ENCODE results near the gene ELP1. TPM values are rescaled to one million over a fixed set of nuclear protein-coding genes. Genes with fewer than 3 reads are reported as not detected.

Gene ELP1
- total RNA-seq, 1 experiment from 2014 or later: 29.1 TPM

GRCh38 chr9:108950168-108950567, 16.2 kb upstream of the ELP1 start:
- intact Hi-C loops (cut with micrococcal nuclease; ENCODE audit: unreplicated experiment): loop anchor here (5.0 kb wide), 1 partner anchor 383 kb away; no protein-coding TSS in a partner anchor
- H3K36me3 Mint-ChIP-seq (ENCODE audit: insufficient read depth, unreplicated experiment): peaks cover 56% of the 10 kb centered on the region
- POLR2A ChIA-PET: no interaction called here
- Histone ChIP-seq H3K36me3 (ENCODE audit: control insufficient read depth, insufficient read depth, low read length) (no peaks in the 10 kb centered on the region; the same call in 1 of the 2 replicates), H3K27me3 (replicated peaks; ENCODE audit: control insufficient read depth, insufficient read depth, low read length) (no peaks in the 10 kb centered on the region), H3K4me3 (ENCODE audit: low read depth, low read length) (no peak overlapping the region), H3K9me3 (no peaks in the 10 kb centered on the region), H3K4me1 (no peaks in the 10 kb centered on the region)
- no peak for DNase-seq
- TF ChIP-seq CTCF (IDR thresholded peaks at IDR 0.05; ENCODE audit: insufficient read depth in 1 of 2, low read depth in 1 of 2, low read length in 1 of 2, severe bottlenecking in 1 of 2, unreplicated experiment in 1 of 2): no peak
- no peaks in the 10 kb centered on the region for H3K27me3 Mint-ChIP-seq (ENCODE audit: insufficient read depth, unreplicated experiment)
- no peak overlapping the region for H3K27ac Mint-ChIP-seq (ENCODE audit: unreplicated experiment)
- no peak overlapping the region for H3K4me3 Mint-ChIP-seq (ENCODE audit: unreplicated experiment)
- no TSS peak for BruUV-seq (replicated peaks)
- H3K4me1 Mint-ChIP-seq (ENCODE audit: low read depth, unreplicated experiment): peaks cover 7% of the 10 kb centered on the region
- CTCF ChIA-PET: no interaction called here
- no peaks in the 10 kb centered on the region for H3K9me3 Mint-ChIP-seq (ENCODE audit: unreplicated experiment)

- Histone ChIP-seq H3K27me3 (replicated peaks; ENCODE audit: control insufficient read depth, insufficient read depth, low read length) (no peaks in the 10 kb centered on the region), H3K4me3 (ENCODE audit: low read depth, low read length) (no peak overlapping the region), H3K9me3 (no peaks in the 10 kb centered on the region), H3K36me3 (ENCODE audit: control insufficient read depth, insufficient read depth, low read length) (no peaks in the 10 kb centered on the region; the same call in 1 of the 2 replicates), H3K4me1 (peaks cover 5% of the 10 kb centered on the region; the same call in 1 of the 2 replicates)
- H3K9me3 Mint-ChIP-seq (ENCODE audit: unreplicated experiment): no peaks in the 10 kb centered on the region
- TF ChIP-seq CTCF (IDR thresholded peaks at IDR 0.05; ENCODE audit: insufficient read depth in 1 of 2, low read depth in 1 of 2, low read length in 1 of 2, severe bottlenecking in 1 of 2, unreplicated experiment in 1 of 2): no peak
- ChIA-PET POLR2A (no interaction called here), CTCF (no interaction called here)
- peaks cover 4% of the 10 kb centered on the region for H3K4me1 Mint-ChIP-seq (ENCODE audit: low read depth, unreplicated experiment)
- DNase-seq: no peak
- H3K4me3 Mint-ChIP-seq (ENCODE audit: unreplicated experiment): no peak overlapping the region
- H3K27me3 Mint-ChIP-seq (ENCODE audit: insufficient read depth, unreplicated experiment): no peaks in the 10 kb centered on the region
- no peak overlapping the region for H3K27ac Mint-ChIP-seq (ENCODE audit: unreplicated experiment)
- peaks cover 33% of the 10 kb centered on the region for H3K36me3 Mint-ChIP-seq (ENCODE audit: insufficient read depth, unreplicated experiment)
- no TSS peak for BruUV-seq (replicated peaks)
- intact Hi-C loops (cut with micrococcal nuclease; ENCODE audit: unreplicated experiment): no loop called here
Measured at GRCh38 chr9:108939975-108940374, 6.1 kb upstream of the ELP1 start.

- Mint-ChIP-seq H3K27me3 (ENCODE audit: insufficient read depth, unreplicated experiment) (no peaks in the 10 kb centered on the region), H3K36me3 (ENCODE audit: insufficient read depth, unreplicated experiment) (peaks cover 47% of the 10 kb centered on the region), H3K4me1 (ENCODE audit: low read depth, unreplicated experiment) (peaks cover 13% of the 10 kb centered on the region), H3K9me3 (ENCODE audit: unreplicated experiment) (no peaks in the 10 kb centered on the region), H3K4me3 (ENCODE audit: unreplicated experiment) (no peak overlapping the region), H3K27ac (ENCODE audit: unreplicated experiment) (no peak overlapping the region)
- Histone ChIP-seq H3K36me3 (ENCODE audit: control insufficient read depth, insufficient read depth, low read length) (no peaks in the 10 kb centered on the region; the same call in 1 of the 2 replicates), H3K9me3 (no peaks in the 10 kb centered on the region), H3K4me3 (ENCODE audit: low read depth, low read length) (no peak overlapping the region), H3K4me1 (peaks cover 8% of the 10 kb centered on the region), H3K27me3 (replicated peaks; ENCODE audit: control insufficient read depth, insufficient read depth, low read length) (no peaks in the 10 kb centered on the region)
- TF ChIP-seq CTCF (IDR thresholded peaks at IDR 0.05; ENCODE audit: insufficient read depth in 1 of 2, low read depth in 1 of 2, low read length in 1 of 2, severe bottlenecking in 1 of 2, unreplicated experiment in 1 of 2): no peak
- CTCF ChIA-PET: no interaction called here
- intact Hi-C loops (cut with micrococcal nuclease; ENCODE audit: unreplicated experiment): no loop called here
- no peak for DNase-seq
- POLR2A ChIA-PET: no interaction called here
- BruUV-seq (replicated peaks): no TSS peak
Measured at GRCh38 chr9:108937561-108938305, 3.8 kb upstream of the ELP1 start.

Data from Caco-2 (cell line).